ENCODE results near the gene NCKAP5.

The NCKAP5 gene

GRCh38 chr2:132659331-132659730, 908.9 kb downstream of the NCKAP5 start:
- no peaks in the 10 kb centered on the region for H3K27me3 ChIP-seq (replicated peaks)
- no peak overlapping the region for H3K4me3 ChIP-seq (ENCODE audit: low read depth, low read length)
- in situ Hi-C loops (cut with HindIII; ENCODE audit: low pct_ligation_motif_present, low sequenced_read_pairs) = no loop called here

GRCh38 chr2:132656266-132656975, 911.8 kb downstream of the NCKAP5 start:
- no peak overlapping the region for H3K27ac ChIP-seq
- H3K27me3 ChIP-seq (replicated peaks) = no peaks in the 10 kb centered on the region
- no peak overlapping the region for H3K4me3 ChIP-seq (ENCODE audit: low read depth, low read length)
- in situ Hi-C loops (cut with HindIII; ENCODE audit: low pct_ligation_motif_present, low sequenced_read_pairs) = no loop called here
- DNase-seq = no peak
- no peaks in the 10 kb centered on the region for H3K36me3 ChIP-seq (replicated peaks)
- TF ChIP-seq CTCF (IDR thresholded peaks at IDR 0.05; ENCODE audit: low read depth, low read length, missing control alignments) = no peak

More at GRCh38 chr2:132659331-132659730, 908.9 kb downstream of the NCKAP5 start:
- no peak for TF ChIP-seq CTCF (IDR thresholded peaks at IDR 0.05; ENCODE audit: low read depth, low read length, missing control alignments)
- Histone ChIP-seq H3K36me3 (replicated peaks) (no peaks in the 10 kb centered on the region), H3K27ac (no peak overlapping the region)
- DNase-seq = no peak

GRCh38 chr2:132654968-132655367, 913.3 kb downstream of the NCKAP5 start:
- TF ChIP-seq CTCF (IDR thresholded peaks at IDR 0.05; ENCODE audit: low read depth, low read length, missing control alignments) = no peak
- in situ Hi-C loops (cut with HindIII; ENCODE audit: low pct_ligation_motif_present, low sequenced_read_pairs) = no loop called here
- H3K27me3 ChIP-seq (replicated peaks) = no peaks in the 10 kb centered on the region
- no peak overlapping the region for H3K27ac ChIP-seq
- DNase-seq = no peak
- H3K36me3 ChIP-seq (replicated peaks) = no peaks in the 10 kb centered on the region
- H3K4me3 ChIP-seq (ENCODE audit: low read depth, low read length) = no peak overlapping the region

GRCh38 chr2:132654335-132654734, 913.9 kb downstream of the NCKAP5 start:
- no peak overlapping the region for H3K4me3 ChIP-seq (ENCODE audit: low read depth, low read length)
- H3K36me3 ChIP-seq (replicated peaks) = no peaks in the 10 kb centered on the region
- H3K27ac ChIP-seq = no peak overlapping the region
- in situ Hi-C loops (cut with HindIII; ENCODE audit: low pct_ligation_motif_present, low sequenced_read_pairs) = no loop called here
- no peak for TF ChIP-seq CTCF (IDR thresholded peaks at IDR 0.05; ENCODE audit: low read depth, low read length, missing control alignments)
- no peaks in the 10 kb centered on the region for H3K27me3 ChIP-seq (replicated peaks)
- DNase-seq = no peak

GRCh38 chr2:132652474-132652873, 915.8 kb downstream of the NCKAP5 start:
- no peaks in the 10 kb centered on the region for H3K27me3 ChIP-seq (replicated peaks)
- H3K27ac ChIP-seq = no peak overlapping the region
- in situ Hi-C loops (cut with HindIII; ENCODE audit: low pct_ligation_motif_present, low sequenced_read_pairs) = no loop called here
- DNase-seq = no peak
- no peak overlapping the region for H3K4me3 ChIP-seq (ENCODE audit: low read depth, low read length)
- no peaks in the 10 kb centered on the region for H3K36me3 ChIP-seq (replicated peaks)
- no peak for TF ChIP-seq CTCF (IDR thresholded peaks at IDR 0.05; ENCODE audit: low read depth, low read length, missing control alignments)

Measured in brain microvascular endothelial cell (primary cell).